Right lobe of liver (tissue), 6 donors: ENCODE measurements around the gene SLCO4A1. TPM values are rescaled to one million over a fixed set of nuclear protein-coding genes. Genes with fewer than 3 reads are reported as not detected.
"Not testable (repeated sequence)": the region's sequence is repeated elsewhere in the genome, so short reads cannot be mapped to it uniquely, and the experiment has no call there.

Source experiments
- ATAC-seq, 4 donors: fragments of 200-7000 bp; cut with Tn5 transposase; one replicate each; pipeline ENCODE4 v1.9.1; 2020; ENCODE audit warnings: mild to moderate bottlenecking in 4 of 4, moderate library complexity in 4 of 4
- DNase-seq, 3 donors: peaks; one replicate each; pipeline ENCODE4 v3.0.0-alpha.2; 2020
- H3K27ac ChIP-seq, 3 donors: fragments of 200-600 bp; one replicate each; pipeline ENCODE4 v1.8.0; 2022
- H3K27me3 ChIP-seq, 2 donors: fragments of 200-600 bp; one replicate each; pipeline ENCODE4 v1.8.0; 2022
- H3K36me3 ChIP-seq, 4 donors: fragments of 200-600 bp; sonication (generic) in 1 of 4; one replicate each; pipeline versions ENCODE4 v1.5.1 to v1.8.0; 2017 to 2022; ENCODE audit warnings: control low read depth in 1 of 4
- H3K4me1 ChIP-seq, 4 donors: fragments of 200-600 bp; sonication (generic) in 1 of 4; one replicate each; pipeline versions ENCODE4 v1.5.1 to v1.8.0; 2017 to 2022; ENCODE audit warnings: control low read depth in 1 of 4
- H3K4me3 ChIP-seq, 3 donors: fragments of 200-600 bp; one replicate each; pipeline ENCODE4 v1.8.0; 2022
- H3K9me3 ChIP-seq, 4 donors: fragments of 200-600 bp; sonication (generic) in 1 of 4; one replicate each; pipeline versions ENCODE4 v1.5.1 to v1.8.0; 2017 to 2022; ENCODE audit warnings: control low read depth in 1 of 4
- CTCF ChIP-seq, 4 donors: fragments of 200-600 bp in 3 of 4; fragments of 450-650 bp in 1 of 4; IDR thresholded peaks; one replicate each; pipeline versions ENCODE4 v1.5.1 to v1.8.0; 2016 to 2022; ENCODE audit warnings: antibody characterized with exemption in 4 of 4, mild to moderate bottlenecking in 2 of 4
- POLR2A ChIP-seq: fragments of 450-650 bp; IDR thresholded peaks from one replicate; pipeline ENCODE4 v1.6.1; 2017; ENCODE audit warnings: antibody characterized with exemption, mild to moderate bottlenecking
- WGBS: methylation state at CpG from one replicate; pipeline ENCODE4 v1.1.6; 2018; ENCODE audit warnings: low coverage, low lambda C conversion rate; ENCODE audit not compliant: insufficient coverage; ENCODE audit errors: missing lambda C conversion rate; 5-methylcytosine and 5-hydroxymethylcytosine counted together
- intact Hi-C, 2 donors: fragments of 100-400 bp; cut with DNase I; formaldehyde crosslinking; loops; one replicate each; pipeline versions ENCODE4 v1.11.2 to v1.14.1; 2022
- total RNA-seq, 6 experiments: library from RNA; depleted of rRNA in 2 of 6; stranded (reverse); fragments of >200 nt in 2 of 6; fragmentation: NEBNext Ultra II Directional in 3 of 6; extraction: Animal tissue kit (Norgen Biotek cat#: 25700) in 3 of 6; gene quantifications; one replicate each; pipeline versions ENCODE4 v1.1.0 to v1.2.4, GENCODE V29; 2016 to 2023
- donor health status: DM: no; HTN: yes; CAD: no.
- donor health status: DM: no; HTN: no; CAD: no.
- donor health status: DM: no; HTN: no; CAD: no.
- donor health status: DM: no; HTN: yes; CAD: no.
- donor health status: DM: no; HTN: yes; CAD: no.

The SLCO4A1 gene
- total RNA-seq, 6 experiments from 2014 or later, result 0.93 to 8.8 (median 4.3) TPM

GRCh38 chr20:62679978-62680589, 37.8 kb downstream of the SLCO4A1 start:
- H3K4me1 ChIP-seq, result peaks cover 0 to 5% (median 0%) of the 10 kb centered on the region in 4 donors
- DNase-seq (no peak), ATAC-seq (no peak)
- no peaks in the 10 kb centered on the region for H3K36me3 ChIP-seq
- intact Hi-C loops, result no loop called here
- no peak overlapping the region for H3K4me3 ChIP-seq
- no peaks in the 10 kb centered on the region for H3K9me3 ChIP-seq
- H3K27ac ChIP-seq, result no peak overlapping the region
- TF ChIP-seq CTCF (IDR thresholded peaks at IDR 0.05), result no peak
- no peak for TF ChIP-seq POLR2A
- WGBS, result 90% methylated on average over 10 of the region's 11 CpGs
- no peaks in the 10 kb centered on the region for H3K27me3 ChIP-seq

GRCh38 chr20:62682912-62683517, 40.7 kb downstream of the SLCO4A1 start:
- H3K9me3 ChIP-seq, result no peaks in the 10 kb centered on the region
- H3K27me3 ChIP-seq, result no peaks in the 10 kb centered on the region
- no peak for TF ChIP-seq POLR2A
- no peak for TF ChIP-seq CTCF (IDR thresholded peaks at IDR 0.05)
- no peak overlapping the region for H3K4me3 ChIP-seq
- ATAC-seq (no peak), DNase-seq (no peak)
- H3K36me3 ChIP-seq, result no peaks in the 10 kb centered on the region
- 64% methylated on average over 20 of the region's 30 CpGs for WGBS
- intact Hi-C loops, result no loop called here
- no peak overlapping the region for H3K27ac ChIP-seq
- peaks cover 0 to 3% (median 0%) of the 10 kb centered on the region in 4 donors for H3K4me1 ChIP-seq

- H3K9me3 ChIP-seq, intact Hi-C loops, H3K27me3 ChIP-seq, H3K36me3 ChIP-seq, H3K4me1 ChIP-seq, H3K27ac ChIP-seq, ATAC-seq, H3K4me3 ChIP-seq, DNase-seq: not testable (repeated sequence)
- 90% methylated on average over 43 of the region's 52 CpGs for WGBS
These were observed 41.5 kb downstream of the SLCO4A1 start for GRCh38 chr20:62683660-62684322.

GRCh38 chr20:62684981-62685380, 42.7 kb downstream of the SLCO4A1 start:
- Histone ChIP-seq H3K27me3 (no peaks in the 10 kb centered on the region), H3K4me1 (no peaks in the 10 kb centered on the region), H3K27ac (no peak overlapping the region), H3K4me3 (no peak overlapping the region), H3K9me3 (no peaks in the 10 kb centered on the region), H3K36me3 (no peaks in the 10 kb centered on the region)
- 17% methylated on average over 2 of the region's 12 CpGs for WGBS
- intact Hi-C loops, result no loop called here
- no peak for TF ChIP-seq CTCF (IDR thresholded peaks at IDR 0.05)
- no peak for TF ChIP-seq POLR2A
- no peak for DNase-seq
- no peak for ATAC-seq
